Thyroid gland (tissue), 4 donors: ENCODE results near the gene COX19.

ENCODE experiments used
- POLR2A ChIP-seq, 2 donors: fragments of 450-650 bp; IDR thresholded peaks; one replicate each; pipeline ENCODE4 v1.6.1; 2017; ENCODE audit warnings: antibody characterized with exemption in 2 of 2, mild to moderate bottlenecking in 2 of 2, moderate library complexity in 1 of 2
- TF ChIP-seq, protein P1 (sequence below), 6 experiments: fragments of 200-600 bp in 3 of 6; fragments of 450-650 bp in 3 of 6; sonication (generic) in 3 of 6; IDR thresholded peaks; one replicate each; pipeline ENCODE4 v1.5.1; 2016 to 2019; ENCODE audit warnings: antibody characterized with exemption in 6 of 6, mild to moderate bottlenecking in 2 of 6, inconsistent platforms in 1 of 6, moderate library complexity in 1 of 6

DNA sequence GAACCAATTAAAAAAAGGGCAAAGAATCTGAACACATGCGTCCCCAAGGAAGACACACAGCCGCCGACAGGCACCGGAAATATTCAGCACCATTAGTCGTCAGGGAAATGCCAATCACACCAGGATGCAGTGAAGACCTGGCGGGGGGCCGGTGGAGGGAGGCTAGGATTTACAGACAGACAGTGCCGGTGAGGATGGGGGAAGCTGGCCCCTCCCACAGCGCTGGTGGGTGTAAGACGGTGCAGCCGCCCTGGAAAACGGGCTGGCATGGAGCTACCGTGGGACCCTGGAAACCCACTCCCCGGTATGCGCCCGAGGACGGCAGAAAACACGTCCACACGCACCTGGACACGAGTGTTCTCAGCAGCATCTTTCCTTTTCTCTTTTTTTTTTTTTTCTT lies 16.1 kb downstream of the COX19 start:
- TF ChIP-seq, protein P1, sequence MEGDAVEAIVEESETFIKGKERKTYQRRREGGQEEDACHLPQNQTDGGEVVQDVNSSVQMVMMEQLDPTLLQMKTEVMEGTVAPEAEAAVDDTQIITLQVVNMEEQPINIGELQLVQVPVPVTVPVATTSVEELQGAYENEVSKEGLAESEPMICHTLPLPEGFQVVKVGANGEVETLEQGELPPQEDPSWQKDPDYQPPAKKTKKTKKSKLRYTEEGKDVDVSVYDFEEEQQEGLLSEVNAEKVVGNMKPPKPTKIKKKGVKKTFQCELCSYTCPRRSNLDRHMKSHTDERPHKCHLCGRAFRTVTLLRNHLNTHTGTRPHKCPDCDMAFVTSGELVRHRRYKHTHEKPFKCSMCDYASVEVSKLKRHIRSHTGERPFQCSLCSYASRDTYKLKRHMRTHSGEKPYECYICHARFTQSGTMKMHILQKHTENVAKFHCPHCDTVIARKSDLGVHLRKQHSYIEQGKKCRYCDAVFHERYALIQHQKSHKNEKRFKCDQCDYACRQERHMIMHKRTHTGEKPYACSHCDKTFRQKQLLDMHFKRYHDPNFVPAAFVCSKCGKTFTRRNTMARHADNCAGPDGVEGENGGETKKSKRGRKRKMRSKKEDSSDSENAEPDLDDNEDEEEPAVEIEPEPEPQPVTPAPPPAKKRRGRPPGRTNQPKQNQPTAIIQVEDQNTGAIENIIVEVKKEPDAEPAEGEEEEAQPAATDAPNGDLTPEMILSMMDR (IDR thresholded peaks at IDR 0.05) = no peak
- TF ChIP-seq POLR2A (IDR thresholded peaks at IDR 0.05) = no peak
